HUES64 (cell line): ENCODE results near the gene DSEL.

ENCODE experiments used
- H3K27ac ChIP-seq: 2 replicates; pipeline ENCODE4 v1.7.0; 2013; ENCODE audit warnings: low read depth, low read length, inconsistent platforms
- H3K27me3 ChIP-seq: 2 replicates; pipeline ENCODE4 v1.6.1; 2013; ENCODE audit warnings: mild to moderate bottlenecking, low read length; ENCODE audit not compliant: insufficient read depth
- H3K36me3 ChIP-seq: 2 replicates; pipeline ENCODE4 v1.6.1; 2013; ENCODE audit warnings: mild to moderate bottlenecking, low read length; ENCODE audit not compliant: insufficient read depth
- H3K4me1 ChIP-seq: 2 replicates; pipeline ENCODE4 v1.6.1; 2013; ENCODE audit warnings: mild to moderate bottlenecking, low read length, moderate library complexity; ENCODE audit not compliant: insufficient read depth
- H3K4me3 ChIP-seq: 2 replicates; pipeline ENCODE4 v1.5.1; 2013; ENCODE audit warnings: mild to moderate bottlenecking, low read length, moderate library complexity
- H3K9ac ChIP-seq: 2 replicates; pipeline ENCODE4 v1.6.1; 2013; ENCODE audit warnings: mild to moderate bottlenecking, low read depth, low read length
- H3K9me3 ChIP-seq: 2 replicates; pipeline ENCODE4 v1.6.1; 2013; ENCODE audit warnings: low read depth, low read length; ENCODE audit not compliant: insufficient read depth
- WGBS: fragments of 150-250, 120-280 bp; methylation state at CpG from one replicate; pipeline ENCODE4 v1.1.7; 2013; ENCODE audit warnings: missing lambda C conversion rate; 5-methylcytosine and 5-hydroxymethylcytosine counted together

The DSEL gene

DNA sequence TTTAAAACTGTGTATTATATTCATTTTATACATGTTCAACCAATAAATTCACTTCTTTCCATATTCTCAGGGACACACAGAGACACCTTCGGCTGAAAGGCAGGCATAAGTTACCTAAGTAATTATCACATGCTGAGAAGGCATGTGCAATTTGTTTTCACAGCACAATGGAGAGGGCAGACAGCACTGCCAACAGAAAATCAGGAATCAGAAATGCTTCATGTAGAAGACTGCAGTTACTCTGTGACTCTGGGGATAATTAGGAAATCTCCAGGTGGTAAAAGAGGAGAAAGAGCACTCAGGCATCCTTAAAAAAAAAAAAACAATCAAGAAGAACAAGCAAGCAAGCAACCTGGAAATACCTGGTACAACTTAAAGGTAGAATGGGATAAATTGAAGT is 49.3 kb downstream of the DSEL start:
- H3K4me1 ChIP-seq, result peaks cover 11% of the 10 kb centered on the region; the same call in 1 of the 2 replicates
- H3K9me3 ChIP-seq, result no peaks in the 10 kb centered on the region
- H3K27me3 ChIP-seq, result no peaks in the 10 kb centered on the region
- 44% methylated on average over 1 of the region's 1 CpG for WGBS
- no peaks in the 10 kb centered on the region for H3K36me3 ChIP-seq
- no peak overlapping the region for H3K27ac ChIP-seq
- H3K4me3 ChIP-seq, result no peak overlapping the region
- no peak overlapping the region for H3K9ac ChIP-seq

DNA sequence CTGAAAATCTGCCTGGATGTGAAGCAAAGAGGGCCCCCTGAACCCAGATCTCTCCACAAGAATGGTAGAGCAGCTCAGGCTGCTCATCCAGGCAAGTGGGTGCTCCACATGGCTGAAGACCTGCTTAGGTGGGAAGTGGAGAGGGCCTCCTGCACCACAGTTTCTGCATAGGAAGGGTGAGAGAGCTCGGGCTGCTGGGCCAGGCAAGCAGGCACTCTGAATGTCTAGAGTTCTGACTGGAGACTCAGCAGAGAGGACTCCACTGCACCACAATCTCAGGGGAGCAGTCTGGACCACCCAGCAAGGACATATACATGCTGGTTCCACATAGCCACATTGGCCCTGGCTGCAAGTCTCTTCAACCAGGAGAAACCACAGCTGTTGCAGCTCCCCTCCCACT is 52.0 kb downstream of the DSEL start:
- Histone ChIP-seq H3K4me1 (peaks cover 11% of the 10 kb centered on the region; the same call in 1 of the 2 replicates), H3K27me3 (no peaks in the 10 kb centered on the region), H3K36me3 (no peaks in the 10 kb centered on the region), H3K27ac (no peak overlapping the region), H3K9me3 (no peaks in the 10 kb centered on the region), H3K9ac (no peak overlapping the region), H3K4me3 (no peak overlapping the region)
- 83% methylated on average over 1 of the region's 1 CpG for WGBS

DNA sequence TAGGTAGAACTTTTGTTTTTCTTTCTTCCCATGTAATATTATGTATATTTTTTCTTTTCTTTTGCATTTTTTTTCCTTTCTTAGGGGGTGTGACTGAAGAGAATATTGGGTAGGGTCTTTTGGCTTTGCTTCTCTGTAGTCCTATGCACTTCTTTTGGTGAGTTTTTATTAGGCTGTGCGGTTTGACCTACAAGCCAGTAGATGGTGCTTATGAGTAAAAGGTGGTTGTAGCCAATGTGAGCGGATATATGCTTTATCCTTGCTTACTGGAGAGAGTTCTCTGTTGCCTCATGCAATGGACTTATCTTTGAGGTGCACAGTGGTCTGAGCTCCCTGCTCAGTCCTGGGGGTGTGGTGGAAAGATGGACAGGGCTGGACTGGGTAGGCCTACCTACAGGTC is 52.7 kb downstream of the DSEL start:
- Histone ChIP-seq H3K27me3 (no peaks in the 10 kb centered on the region), H3K9ac (no peak overlapping the region), H3K9me3 (no peaks in the 10 kb centered on the region), H3K36me3 (no peaks in the 10 kb centered on the region), H3K4me3 (no peak overlapping the region), H3K4me1 (peaks cover 11% of the 10 kb centered on the region; the same call in 1 of the 2 replicates), H3K27ac (no peak overlapping the region)
- 84% methylated on average over 2 of the region's 2 CpGs for WGBS

DNA sequence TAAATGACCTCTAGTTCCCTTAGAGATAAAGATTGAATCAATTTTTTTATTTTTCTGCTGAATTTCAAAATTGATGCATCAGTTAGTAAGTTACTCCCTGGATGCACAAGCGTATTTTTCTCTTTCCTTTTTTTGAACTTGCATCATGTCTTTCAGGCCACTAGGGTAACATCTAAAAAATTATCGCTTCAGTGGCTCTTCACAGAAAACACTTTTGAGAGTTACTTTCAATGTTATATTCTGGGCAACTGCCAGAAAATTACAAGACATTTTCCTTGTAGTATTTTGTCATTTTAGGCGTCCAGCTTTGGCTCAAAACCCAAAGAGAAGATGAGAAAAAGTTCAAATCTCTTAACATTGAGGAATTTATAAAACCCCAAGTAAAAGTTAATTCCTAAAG is 59.8 kb downstream of the DSEL start:
- 94% methylated on average over 3 of the region's 3 CpGs for WGBS

More for the DNA sequence above, 59.8 kb downstream of the DSEL start:
- H3K4me1 ChIP-seq, result peaks cover 17% of the 10 kb centered on the region; the same call in 1 of the 2 replicates
- H3K36me3 ChIP-seq, result no peaks in the 10 kb centered on the region
- H3K4me3 ChIP-seq, result no peak overlapping the region
- H3K27ac ChIP-seq, result no peak overlapping the region
- no peak overlapping the region for H3K9ac ChIP-seq
- no peaks in the 10 kb centered on the region for H3K9me3 ChIP-seq
- H3K27me3 ChIP-seq, result no peaks in the 10 kb centered on the region
